ENCODE results near the gene TBX1. TPM values are rescaled to one million over a fixed set of nuclear protein-coding genes. Genes with fewer than 3 reads are reported as not detected.

The TBX1 gene
- total RNA-seq, 1 donor from 2014 or later = not detected

DNA sequence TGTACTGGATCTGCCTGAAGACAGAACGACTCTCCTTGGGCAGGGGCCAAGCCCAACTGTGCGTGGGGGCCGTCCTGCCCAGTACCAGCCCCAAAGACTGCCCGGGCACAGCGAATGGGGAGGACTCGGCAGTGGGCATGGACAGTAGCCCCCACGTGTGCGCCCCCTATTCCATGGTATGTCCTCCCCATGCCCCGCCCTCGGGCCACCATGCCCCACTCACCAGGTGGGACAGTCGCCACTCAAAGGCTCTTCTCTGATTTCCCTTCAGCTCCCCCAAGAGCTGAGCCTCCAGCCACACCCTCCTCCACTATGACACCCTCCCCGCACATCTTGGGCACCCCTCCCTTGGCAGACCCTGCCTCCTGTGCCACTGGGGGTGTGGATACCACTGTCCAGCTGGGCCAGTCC, 50.6 kb downstream of the TBX1 start:
- no peak for DNase-seq (ENCODE audit: low spot score)

DNA sequence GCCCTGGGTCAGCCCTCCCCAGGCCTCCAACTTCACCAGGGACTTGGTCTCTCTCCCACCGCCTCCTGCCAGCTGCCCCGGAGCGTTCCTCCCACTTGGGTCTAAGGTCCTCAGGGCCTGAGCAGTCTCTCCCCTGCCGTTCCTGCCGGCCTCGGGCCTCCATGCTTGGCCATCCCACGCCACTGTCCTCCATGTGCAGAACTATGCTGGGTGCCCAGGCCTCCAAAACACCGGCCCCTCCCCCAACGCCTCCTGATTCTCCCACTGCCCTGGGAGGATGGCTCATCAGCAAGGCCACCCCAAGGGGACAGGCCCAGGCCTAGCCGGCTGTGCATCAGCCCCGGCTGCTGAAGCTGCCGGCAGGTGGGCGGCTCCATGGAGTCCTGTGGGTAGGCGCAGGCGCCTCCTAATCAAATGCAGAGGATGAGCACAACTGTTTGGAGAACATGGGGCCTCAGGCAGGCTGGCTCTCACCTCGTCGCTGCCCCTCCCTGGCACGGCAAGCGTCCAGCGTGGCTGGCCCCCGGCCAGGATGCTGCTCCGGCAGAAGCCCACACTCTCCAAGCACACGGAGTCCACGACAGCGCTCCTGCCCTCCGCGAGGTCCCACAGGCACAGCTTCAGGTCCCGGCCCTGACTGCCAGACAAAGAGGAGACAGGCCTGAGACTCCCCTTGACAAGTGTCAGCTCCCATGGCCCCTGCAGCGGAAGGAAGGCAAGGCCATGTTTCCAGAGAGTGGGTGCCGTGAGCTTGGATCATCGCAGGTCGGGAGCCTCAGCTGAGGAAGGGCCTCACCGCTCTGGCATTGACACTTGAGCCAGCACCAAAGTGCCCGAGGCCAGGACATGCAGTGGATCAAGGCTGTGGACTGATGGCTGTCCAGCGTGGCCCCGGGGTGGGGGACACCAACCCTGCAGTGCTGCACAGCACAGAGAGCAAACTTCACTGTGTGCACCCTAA, 51.5 kb downstream of the TBX1 start:
- no peak for DNase-seq (ENCODE audit: low spot score)

DNA sequence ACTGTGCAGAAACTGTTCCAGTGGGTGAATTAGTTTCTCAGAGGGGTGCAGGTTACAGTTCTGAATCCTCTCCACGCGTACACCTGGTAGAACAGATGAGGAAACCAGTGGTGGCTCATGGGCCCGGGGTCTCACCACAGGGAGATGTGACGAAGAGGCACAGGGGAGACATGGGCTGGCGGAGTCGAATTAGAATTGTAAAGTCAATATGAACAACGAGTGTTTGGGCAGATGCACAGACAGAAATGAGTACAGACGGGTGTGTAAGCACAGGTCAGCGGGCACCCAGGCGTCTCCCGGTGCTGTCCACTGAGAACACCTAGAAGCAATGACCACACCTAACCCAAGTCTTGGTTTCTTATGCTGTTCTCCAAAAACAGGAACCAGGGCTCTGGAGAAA, 52.3 kb downstream of the TBX1 start:
- DNase-seq (ENCODE audit: low spot score) = no peak

DNA sequence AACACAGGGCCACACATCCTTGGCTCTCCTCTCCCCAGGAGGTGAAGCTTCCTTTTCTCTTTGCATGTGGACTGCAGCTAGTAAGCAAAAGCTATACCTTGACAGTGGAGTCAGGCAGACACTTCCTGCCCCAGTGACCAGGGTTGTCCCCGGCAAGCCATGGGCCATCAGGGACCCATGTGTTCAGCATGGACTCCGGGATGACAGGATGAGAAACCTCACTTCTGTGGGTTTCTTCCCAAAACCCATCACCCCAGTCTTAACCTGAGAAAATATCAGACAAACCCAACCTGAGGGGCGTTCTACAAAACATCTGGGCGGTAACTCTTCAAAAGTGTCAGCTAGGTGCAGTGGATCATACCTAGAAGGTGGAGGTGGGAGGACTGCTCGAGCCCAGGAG, 53.9 kb downstream of the TBX1 start:
- no peak for DNase-seq (ENCODE audit: low spot score)

DNA sequence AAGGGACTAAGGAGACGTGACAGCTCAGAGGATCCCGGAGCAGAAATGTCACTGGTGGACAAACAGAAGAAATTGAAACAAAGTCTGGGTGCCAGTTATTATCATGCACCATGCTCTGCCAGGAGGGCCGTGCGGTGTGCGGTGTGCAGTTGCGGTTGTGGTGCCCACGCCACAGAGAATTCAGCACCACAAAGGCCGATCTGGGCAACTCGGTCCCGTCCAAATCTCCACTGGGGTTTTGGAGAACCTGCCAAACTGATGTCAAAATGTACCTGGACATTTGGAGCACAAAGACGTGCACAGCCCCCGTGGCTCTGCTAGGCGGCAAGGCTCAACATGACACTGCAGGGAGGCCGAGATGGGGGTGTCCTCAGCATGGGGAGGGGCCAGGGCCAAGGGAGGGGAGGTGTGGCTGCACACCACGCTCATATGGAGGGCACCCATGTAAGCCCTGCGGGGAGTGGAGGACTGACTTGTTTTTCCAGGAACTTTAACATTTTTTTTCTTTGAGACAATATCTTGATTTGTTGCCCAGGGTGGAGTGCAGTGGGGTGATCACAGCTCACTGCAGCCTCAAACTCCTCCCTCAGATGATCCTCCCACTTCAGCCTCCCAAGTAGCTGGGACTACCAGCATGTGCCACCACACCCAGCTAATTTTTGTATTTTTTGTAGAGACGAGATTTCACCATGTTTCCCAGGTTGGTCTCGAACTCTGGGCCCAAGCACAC, 54.7 kb downstream of the TBX1 start:
- DNase-seq (ENCODE audit: low spot score) = no peak

DNA sequence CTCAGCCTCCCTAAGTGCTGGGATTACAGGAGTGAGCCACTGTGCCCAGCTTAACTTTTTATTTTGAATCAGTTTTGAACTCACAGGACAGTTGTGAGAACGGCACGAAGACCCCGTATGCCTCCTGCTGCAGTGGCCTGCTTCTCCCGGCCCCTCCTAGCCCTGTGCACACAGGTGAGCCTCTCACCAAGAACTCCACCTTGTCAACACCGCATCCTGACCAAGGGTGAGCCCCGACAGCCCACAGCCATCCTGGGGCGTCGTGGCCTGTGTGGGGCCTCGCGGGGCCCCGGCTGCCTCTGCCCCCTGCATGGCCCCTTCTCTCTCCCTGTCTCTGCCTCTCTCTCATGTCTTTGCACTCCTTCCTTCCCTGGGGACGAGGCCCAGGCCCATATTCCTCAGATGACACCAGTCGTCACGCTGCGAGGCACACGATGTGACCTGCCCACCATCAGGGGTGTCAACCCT, 55.3 kb downstream of the TBX1 start:
- no peak for DNase-seq (ENCODE audit: low spot score)

DNA sequence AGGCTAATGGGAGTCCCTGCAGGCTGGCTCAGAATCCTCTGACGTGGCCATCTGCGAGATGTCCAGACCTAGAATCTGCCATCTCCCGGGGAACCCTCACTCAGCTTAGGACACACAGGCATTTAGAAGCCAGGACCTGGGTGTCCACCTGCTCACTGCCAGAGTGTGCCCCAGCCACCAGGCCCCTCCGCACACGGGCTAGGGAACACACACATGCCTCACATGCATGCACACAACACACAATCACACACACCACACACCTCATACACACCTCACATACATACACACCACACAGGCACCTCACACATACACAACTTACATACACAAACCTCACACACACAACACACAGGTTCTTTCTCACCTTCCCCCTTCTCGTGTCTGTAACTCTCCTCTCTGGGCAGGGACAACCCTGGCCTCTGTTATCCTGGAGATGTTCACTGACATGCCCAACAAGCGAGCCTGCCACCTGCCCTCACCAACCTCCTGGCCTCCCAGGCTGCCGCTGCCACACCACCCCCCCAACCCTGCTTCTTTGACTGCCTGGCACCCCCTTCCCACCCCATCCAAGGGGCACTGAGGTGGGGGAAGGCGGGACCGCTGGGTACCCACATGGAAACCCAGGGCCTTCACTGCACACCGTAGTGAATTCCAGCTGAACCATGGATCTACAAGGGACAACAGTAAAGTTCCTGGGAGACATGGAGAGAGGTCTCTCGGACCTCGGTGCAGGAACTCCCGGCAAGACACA, 56.0 kb downstream of the TBX1 start:
- no peak for DNase-seq (ENCODE audit: low spot score)

Other genes with a start within 250 kb of the TBX1 start
- gene CLDN5, start 236.4 kb upstream of the TBX1 start, total RNA-seq (ENCODE audit: insufficient read depth, low replicate concordance) = 8.7 TPM
- 47.7 TPM for gene SEPTIN5, start 46.3 kb upstream of the TBX1 start, total RNA-seq (ENCODE audit: insufficient read depth, low replicate concordance)
- gene GP1BB, start 37.2 kb upstream of the TBX1 start, total RNA-seq (ENCODE audit: insufficient read depth, low replicate concordance) = 3.4 TPM
- 19.7 TPM for gene GNB1L, start 94.1 kb downstream of the TBX1 start, total RNA-seq (ENCODE audit: insufficient read depth, low replicate concordance)
- 13.5 TPM for gene RTL10, start 94.1 kb downstream of the TBX1 start, total RNA-seq (ENCODE audit: insufficient read depth, low replicate concordance)
- gene COMT, start 181.0 kb downstream of the TBX1 start, total RNA-seq (ENCODE audit: insufficient read depth, low replicate concordance) = 140 TPM
- gene TXNRD2, start 181.0 kb downstream of the TBX1 start, total RNA-seq (ENCODE audit: insufficient read depth, low replicate concordance) = 32.0 TPM

Data from umbilical cord (tissue), 2 donors.